ENCODE results near the gene ATRN.

DNA sequence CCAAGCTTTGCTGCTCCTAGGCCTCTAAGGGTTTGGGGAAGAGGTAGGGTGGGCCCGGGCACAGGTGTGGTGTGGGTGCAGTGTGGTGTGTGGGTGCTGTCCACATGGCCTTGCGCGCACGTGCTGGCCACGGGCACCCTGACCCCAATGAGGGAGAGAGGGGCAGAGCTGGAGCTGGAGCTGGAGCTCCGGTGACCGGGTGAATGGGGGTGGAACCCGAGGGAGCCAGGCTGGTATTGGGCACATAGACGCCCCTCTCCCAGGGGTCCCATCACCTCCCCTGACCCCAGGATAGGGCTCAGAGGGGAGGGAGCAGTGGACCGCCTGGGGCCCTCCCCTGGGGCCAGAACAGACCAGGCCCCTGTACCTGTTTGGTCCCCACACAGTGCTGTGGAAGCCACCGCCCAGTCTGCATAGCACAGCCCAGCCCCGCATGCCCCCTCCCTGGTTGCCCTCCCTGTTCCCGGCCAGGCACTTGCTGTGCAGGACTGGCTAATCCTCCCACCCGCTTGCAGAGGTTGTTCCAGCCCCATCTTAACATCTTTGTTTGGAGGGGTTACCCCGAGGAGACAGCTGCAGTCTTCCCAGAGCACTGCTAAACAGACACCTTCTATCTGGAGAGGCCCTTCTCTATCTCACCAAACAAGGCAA is 210.0 kb downstream of the ATRN start:
- TF ChIP-seq CTCF (IDR thresholded peaks at IDR 0.05; ENCODE audit: borderline replicate concordance, extremely low read depth, low read length, poor library complexity, severe bottlenecking) = no peak
- TF ChIP-seq EZH2 (IDR thresholded peaks at IDR 0.05; ENCODE audit: borderline replicate concordance, low read depth, low read length, severe bottlenecking) = no peak
